HG03066 (cell line): ENCODE results near the gene CHD1L.
"Not testable (repeated sequence)": the region's sequence is repeated elsewhere in the genome, so short reads cannot be mapped to it uniquely, and the experiment has no call there.

Source experiments
- ATAC-seq: cut with Tn5 transposase; IDR thresholded peaks from one replicate; pipeline ENCODE4 v1.9.1; 2021; ENCODE audit warnings: low read depth; ENCODE audit not compliant: unreplicated experiment

The CHD1L gene

DNA sequence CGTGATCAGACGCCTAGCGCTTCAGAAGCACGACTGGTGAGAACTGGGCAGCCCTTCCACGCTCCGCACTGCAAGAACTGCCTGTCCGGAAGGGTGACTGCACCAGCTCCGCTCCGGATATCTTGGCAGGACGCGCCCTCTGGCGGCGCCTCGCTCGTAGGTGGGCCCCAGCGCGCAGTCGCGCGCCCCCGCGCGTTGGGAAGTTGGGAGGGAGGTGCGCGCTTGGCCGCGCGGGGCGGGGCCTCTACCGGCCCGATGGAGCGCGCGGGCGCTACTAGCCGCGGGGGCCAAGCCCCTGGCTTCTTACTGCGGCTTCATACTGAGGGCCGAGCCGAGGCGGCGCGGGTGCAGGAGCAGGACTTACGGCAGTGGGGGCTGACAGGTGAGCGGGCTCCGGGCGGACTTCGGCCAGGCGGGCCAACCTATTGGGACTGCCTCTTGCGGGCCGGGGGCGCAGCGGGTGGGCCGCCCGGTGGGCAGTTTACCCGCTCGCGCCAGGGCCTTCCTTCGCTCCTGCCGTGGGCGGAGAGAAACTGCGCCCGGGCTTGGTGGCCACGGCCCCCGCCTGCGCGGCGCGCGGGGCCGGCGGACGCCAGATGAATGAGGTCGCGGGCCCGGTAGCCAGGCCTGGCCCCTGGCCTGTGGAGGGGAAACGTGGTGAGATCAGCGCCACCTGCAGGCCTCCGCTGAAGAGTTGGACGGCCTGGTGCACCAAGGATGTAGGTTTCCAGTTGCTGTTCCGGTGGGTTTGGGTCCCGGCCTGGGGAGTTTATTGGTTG lies at the start of gene CHD1L:
Gene CHD1L (plus strand): TSS at position 236 of the 779 bp plus-strand sequence. CDS start 20 bp downstream, at position 256.
- peak; percentile 82 for ATAC-seq

DNA sequence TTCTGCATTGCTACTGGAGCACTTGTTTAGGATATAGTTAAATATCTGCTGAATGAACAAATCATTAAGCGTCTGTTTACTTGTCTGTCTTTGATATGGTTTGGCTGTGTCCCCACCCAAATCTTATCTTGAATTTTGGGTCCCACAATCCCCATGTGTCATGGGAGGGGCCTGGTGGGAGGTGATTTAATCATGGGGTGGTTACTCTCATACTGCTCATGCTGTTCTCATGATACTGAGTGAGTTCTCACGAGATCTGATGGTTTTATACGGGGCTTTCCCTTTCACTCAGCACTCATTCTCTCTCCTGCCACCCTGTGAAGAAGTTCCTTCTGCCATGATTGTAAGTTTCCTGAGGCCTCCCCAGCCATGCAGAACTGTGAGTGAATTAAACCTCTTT lies 45.2 kb upstream of the CHD1L start:
- ATAC-seq: not testable (repeated sequence)

DNA sequence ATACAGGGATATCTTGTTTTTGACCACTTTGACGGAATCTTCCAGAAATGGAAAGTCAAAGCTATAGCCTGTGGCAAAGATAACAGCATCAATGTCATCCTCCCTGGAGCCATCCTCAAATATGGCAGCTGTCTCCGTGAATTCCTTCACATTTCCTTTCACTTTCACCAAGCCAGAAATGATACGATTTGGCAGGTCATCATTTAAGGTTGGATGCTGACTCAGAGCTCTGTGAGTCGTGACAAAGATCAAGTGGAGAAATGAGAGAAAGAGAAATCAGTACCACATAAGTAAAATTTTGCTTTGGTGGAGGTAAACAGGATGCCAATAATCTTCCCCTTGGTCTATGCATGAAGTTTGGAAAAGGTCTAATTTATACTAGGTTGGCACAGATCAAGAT lies 41.2 kb upstream of the CHD1L start:
- no peak for ATAC-seq

DNA sequence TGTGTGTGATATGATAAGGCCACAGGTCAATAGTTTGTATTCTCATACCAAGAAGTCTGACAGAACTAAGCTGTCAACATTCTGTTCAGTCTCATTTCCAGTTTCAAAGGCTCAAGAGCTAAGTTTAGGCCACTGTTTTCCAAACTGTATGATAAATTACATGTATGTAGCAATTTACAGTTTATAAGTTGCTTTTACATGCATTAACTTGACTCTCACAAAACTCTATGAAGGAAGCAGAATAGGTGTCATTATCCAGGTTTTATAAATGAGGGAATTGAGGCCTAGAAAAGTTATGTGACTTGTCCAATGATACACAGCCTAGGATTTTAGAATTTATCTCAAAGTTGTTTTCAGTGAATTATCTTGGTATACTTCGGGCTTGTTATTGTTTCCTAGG lies 40.7 kb upstream of the CHD1L start:
- no peak for ATAC-seq

DNA sequence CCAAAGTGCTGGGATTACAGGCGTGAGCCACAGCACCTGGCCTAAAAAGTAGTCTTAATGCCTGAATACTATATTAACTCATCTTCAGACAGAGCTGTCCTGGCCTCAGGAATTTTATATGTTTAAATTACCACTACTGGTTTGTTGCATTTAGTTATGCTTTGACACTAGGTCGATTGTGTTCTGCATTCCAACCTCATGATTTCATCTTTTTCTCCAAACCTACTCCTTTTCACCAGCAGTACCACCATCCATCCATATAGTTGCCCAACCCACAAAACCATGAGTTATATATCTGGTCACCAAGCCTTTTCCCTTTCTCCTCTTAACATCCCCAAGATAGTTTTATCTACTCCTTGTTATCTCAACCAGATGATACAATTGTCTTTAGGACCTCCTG lies 39.9 kb upstream of the CHD1L start:
- no peak for ATAC-seq

DNA sequence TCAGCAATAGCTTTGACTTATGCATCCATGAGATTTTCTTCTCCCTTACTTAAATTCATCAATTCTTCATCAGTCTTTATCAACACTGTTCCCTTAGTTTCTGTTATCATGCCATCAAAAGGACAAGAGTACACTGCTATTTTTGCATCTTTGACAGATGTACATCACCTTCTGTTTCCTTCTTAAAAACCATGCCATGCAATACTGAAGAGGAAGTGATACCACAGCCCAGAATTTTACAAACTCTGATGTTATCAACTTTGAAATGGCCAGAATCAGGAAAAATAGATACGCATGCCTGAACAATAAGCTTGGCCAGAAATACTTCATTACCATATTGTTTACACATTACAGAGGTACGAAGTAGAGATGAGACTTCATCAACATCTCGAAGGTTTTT lies 38.4 kb upstream of the CHD1L start:
- no peak for ATAC-seq

DNA sequence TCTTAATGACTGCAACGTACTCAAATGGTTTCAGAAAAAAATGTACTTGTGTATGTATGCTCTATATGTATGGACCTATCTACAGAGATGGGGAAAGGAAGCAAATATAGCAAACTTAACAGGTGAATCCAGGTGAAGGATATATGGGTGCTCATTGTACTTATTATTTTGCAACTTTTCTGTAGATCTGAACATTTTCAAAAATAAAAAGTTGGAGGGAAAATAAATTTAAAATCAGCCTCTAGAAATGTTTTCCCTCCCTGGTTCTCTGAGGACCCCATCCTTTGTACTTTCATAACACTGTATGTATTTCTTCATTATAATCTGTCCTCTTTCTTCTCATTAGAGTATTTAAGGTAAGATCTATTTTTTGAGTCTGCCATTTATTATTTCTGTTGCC lies 35.3 kb upstream of the CHD1L start:
- ATAC-seq: no peak

DNA sequence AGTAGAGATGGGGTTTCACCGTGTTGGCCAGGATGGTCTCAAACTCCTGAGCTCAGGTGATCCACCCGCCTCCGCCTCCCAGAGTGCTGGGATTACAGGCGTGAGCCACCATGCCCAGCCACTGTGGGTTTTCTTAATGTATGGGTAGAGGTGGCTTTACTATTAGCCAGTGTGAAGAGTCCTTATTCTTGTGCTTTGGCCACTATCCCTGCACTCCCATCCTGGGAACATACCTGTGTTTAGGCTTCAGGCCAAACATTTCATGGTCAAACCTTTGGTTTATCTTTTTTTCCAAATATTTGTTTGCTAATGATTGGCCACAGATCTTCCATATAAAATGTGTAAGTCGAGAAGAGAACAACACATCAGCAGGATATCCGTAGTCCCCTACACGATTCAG lies 33.9 kb upstream of the CHD1L start:
- no peak for ATAC-seq

DNA sequence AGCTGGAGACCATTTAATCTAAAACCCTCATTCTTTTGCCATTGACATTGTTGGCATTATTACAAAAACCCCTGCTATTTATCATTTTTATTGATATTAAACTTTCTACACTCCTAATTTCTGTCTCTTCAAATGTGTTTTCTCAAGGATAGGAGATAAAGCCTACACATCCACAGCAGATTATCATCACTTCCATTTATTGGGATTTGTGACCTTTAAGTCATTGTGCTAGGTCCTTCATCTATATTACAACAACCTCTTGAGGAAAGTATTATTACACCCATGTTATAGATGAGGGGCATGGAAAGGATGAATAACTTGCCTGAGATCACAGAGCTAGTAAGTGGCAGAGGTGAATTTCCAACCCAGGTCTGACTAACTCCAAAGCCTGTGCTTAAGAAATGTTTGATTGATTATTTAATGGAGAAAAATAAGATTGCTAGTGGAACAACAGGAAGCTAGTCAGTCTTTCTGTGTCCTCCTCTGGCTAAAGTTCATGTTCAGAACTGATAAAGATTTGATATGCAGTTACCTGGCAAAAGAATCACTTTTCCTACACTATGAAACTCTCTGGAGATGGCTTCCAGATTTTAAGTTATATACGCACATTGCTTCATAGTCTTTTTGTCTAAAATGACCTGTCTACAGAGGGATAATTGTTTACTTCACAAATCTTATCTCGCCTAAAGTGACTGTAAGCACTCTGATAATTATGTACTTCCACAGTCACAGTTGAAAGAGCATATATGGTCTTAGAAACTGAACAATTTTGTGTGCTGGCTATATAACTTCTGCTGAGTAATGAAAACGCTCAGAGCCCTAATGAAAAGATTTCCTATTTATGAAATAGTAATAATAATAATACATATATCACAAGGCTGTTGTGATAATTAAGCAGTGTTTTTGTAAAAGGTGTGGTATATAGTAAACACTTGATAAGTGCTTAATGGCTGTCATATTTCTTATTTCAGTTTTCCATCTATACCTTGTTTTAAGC lies 32.4 kb upstream of the CHD1L start:
- ATAC-seq: no peak

DNA sequence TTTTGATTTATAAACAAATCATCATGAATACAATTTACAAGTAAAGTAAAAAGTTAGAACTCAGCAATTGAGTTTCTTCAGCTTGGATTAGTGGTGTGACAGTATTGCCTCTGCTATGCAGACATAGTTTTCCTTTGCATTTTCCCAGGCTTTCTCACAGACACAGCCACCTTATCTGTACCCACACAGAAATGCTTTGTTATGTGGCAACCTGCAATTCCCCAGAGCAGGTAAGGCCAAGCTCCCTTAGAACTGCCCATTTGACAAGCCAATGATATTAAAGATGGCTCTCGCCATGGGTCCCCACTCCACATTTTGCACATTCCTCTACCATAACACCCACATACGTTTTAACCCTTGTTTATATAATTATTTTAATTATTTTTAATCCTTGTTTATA lies 31.5 kb upstream of the CHD1L start:
- ATAC-seq: no peak

DNA sequence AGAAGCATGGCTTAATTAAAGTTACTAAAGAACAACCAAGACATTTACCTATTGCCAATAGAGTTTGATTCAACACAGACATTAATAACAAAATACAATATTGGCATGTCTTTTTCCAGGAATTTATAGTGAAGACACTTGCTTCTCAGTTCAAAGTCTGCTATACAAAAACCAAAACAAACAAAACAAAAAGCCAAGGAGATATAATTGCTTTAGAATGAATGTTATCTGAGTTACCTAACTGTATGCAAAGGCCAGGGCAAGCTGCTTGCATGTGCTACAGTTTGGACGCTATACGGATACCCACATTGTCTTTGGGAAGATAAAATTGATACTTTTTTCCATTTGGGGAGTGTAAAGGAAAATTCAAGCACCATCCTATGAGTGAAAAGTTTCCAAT lies 30.9 kb upstream of the CHD1L start:
- no peak for ATAC-seq

DNA sequence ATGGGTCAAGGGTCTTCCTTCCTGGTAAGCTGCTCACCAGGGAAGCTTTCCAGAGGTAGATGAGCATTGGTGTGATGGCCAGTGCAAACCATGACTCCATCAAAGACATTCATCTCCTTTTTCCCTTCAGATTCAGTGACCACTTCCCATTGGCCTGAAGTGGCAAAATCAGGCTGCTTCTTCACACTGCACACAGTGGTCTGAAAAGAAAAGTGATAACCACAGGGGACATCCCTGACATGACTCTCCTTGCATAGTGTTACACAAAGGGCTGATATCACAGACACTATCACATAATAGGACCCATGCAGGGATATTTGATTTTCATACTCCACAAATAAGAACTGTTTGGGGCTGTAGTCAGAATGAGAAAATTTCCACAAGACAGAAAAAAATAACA lies 29.2 kb upstream of the CHD1L start:
- ATAC-seq: no peak

DNA sequence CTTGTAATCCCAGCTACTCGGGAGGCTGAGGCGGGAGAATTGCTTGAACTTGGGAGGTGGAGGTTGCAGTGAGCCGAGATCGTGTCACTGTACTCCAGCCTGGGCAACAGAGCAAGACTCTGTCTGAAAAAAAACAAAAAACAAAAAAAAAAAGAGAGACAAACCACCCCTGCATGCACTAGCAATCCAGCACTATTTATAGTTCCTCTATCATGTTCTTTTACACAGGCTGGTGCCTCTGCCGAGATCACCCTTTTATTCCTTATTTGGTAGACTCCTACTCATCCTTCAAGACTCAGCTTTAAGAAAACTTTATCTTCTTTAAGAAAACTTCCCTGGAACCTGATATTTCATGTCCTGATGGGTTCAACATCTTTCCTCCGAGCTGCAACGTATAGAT lies 28.2 kb upstream of the CHD1L start:
- no peak for ATAC-seq

DNA sequence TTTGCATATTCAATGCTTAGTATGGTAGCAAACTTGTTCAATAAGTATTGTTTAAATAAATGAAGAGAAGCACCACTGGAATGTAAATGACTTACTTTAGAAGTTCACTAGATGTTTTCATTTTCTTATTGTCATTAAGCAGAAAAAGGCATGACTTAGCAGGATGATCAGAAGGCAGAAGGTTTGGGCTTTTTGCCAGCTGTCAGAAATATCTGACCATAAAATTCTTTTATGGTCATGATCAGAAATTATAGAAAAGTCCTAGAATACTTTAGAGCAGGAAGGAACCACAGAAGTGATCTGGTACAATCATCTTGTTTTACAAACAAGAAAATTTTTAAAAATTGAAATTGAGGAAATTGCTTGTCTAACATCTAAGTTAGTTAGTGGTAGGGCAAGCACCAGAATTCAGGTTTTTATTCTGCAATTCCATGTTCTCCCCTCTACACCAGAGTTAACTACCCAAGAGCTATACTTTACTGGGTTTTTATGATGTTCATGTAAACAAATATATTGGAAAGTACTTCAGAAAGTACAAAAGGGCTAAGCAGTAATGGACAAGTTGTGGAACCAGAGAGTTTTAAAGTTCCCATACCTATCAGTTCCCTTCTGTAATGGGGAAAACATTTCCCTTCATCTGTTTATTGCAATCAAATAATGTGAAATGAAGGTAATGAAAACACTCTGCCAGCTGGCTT lies 27.5 kb upstream of the CHD1L start:
- ATAC-seq: no peak

DNA sequence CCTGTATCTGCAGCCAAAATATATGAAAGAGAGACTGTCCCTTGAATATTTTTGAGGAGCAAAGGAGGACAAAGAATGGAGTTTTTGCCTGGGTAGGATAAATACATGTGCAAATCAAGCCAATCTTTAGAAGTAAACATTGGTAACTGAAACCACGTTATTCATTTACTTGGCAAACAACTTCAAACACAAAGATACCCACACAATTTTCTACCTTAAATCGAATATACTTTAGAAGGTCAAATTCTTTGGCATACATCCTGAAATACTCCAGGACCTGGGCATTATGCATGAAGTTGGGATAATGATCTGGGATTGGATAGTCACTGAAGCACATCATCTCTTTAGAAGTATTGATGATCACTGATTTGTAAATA lies 27.0 kb upstream of the CHD1L start:
- ATAC-seq: no peak

DNA sequence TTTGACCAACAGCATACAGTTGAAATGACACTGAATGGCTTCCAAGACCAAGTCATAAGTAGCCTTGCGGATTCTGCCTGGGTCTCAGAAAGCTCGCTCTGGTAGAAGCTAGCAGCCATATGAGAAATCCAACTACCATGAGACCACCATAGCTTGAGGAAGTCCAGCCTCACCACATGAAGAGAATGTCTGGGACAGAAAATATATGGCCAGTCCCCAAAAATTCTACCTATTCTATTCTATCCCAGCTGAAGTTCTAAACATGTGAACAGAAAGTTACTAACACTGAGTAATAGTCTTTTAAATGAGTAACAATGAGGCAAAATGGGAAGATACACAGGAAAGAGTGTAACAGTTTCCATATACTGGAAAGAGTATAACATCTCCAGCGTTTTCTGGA lies 26.4 kb upstream of the CHD1L start:
- no peak for ATAC-seq

DNA sequence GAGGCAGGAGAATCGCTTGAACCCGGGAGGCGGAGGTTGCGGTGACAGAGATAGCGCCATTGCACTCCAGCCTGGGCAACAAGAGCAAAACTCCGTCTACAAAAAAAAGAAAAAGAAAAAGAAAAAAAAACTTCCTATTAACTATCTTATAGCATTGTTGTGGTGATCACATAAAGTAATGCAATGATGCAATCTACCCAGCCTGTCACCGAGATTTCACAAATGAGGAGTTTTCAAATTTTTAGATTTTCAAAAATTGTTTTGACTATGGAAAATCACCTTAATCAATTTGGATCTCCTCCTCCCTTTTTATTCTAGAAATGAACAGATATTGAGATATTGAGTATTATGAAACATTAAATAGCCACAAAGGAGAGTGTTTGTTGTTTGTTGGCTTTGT lies 25.3 kb upstream of the CHD1L start:
- ATAC-seq: no peak

DNA sequence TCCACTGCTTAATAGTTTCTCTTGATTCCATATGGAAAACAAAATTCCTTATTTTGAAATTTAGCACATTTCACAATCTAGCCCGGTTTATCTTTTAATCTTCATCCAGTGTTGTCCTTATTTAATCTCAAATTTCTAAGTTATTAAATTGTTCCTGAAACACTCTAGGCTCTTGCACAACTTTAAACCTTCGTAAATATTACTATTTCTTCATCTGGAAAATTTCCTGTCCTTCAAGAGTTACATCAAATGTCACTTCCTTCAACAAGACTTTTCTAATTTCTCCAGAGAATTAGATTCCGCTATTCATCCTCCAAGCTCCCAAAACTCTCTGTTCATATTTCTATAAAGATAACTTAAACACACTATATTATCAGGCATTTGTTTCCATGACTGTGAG lies 23.9 kb upstream of the CHD1L start:
- no peak for ATAC-seq

DNA sequence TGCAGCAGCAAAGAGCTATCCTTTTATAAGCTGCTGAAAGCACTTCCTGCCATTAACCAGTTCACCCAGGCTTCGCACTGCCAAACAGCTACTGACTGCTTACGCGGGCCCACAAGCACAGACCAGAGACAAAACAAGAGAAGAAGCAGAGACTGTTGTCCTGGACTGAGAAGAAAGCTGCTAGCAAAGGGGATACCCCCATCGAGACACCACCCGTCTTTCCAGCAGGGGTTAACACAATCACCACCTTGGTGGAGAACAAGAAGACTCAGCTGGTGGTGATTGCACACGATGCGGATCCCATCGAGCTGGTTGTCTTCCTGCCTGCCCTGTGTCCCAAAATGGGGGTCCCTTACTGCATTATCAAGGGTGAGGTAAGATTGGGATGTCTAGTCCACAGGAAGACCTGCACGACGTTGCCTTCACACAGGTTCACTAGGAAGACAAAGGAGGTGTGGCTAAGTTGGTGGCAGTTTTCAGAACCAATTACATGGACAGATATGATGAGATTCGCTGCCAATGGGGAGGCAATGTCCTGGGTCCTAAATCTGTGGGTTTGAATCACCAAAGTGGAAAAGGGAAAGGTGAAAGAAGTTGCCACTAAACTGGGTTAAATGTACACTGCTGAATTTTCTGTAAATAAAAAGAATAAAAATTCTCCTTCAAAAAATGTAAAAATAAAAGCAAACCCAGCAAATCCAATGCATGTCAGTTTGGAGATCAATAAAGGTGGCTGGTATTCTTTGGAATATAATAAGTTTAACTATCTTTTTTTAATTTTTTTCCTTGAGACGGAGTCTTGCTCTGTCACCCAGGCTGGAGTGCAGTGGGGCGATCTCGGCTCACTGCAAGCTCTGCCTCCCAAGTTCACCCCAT lies 18.5 kb upstream of the CHD1L start:
- ATAC-seq: no peak

DNA sequence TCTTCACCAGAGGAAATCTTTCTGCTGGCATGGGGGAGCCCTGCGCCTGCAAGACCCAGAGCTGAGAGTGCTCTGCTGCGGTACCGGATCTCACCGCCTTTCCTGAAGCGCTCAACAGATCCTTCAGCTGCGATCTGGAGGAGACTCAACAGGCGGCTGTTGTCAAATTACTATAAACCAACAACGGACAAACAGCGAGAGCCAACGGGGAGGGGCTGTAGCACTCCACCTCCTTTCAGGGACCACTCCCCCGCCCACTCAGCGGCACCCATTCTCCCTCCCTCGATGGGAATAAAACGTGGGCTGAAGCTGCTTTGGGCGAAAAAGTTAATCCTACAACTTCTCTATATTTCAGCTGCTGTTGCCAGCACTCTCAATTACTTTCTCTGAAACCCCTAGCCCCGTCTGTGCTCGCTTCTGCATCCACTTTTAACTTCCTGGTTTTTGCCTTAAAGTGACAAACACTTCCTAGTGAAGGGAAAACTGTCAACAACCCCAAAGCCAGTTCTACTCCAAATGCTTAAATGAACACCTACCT lies 17.2 kb upstream of the CHD1L start, which contains the start of gene FMO5:
Gene FMO5 (minus strand): TSS at position 147 of the 538 bp plus-strand sequence. CDS start 310 bp downstream, outside the sequence.
- peak; percentile 72 for ATAC-seq
